HG03139 (cell line): ENCODE measurements around the gene C19orf47.

Experiments used
- ATAC-seq: cut with Tn5 transposase; IDR thresholded peaks from one replicate; pipeline ENCODE4 v1.9.1; 2021; ENCODE audit not compliant: unreplicated experiment

C19orf47 gene

GRCh38 chr19:40283414-40284250 is 64.6 kb downstream of the C19orf47 start:
- no peak for ATAC-seq

DNA sequence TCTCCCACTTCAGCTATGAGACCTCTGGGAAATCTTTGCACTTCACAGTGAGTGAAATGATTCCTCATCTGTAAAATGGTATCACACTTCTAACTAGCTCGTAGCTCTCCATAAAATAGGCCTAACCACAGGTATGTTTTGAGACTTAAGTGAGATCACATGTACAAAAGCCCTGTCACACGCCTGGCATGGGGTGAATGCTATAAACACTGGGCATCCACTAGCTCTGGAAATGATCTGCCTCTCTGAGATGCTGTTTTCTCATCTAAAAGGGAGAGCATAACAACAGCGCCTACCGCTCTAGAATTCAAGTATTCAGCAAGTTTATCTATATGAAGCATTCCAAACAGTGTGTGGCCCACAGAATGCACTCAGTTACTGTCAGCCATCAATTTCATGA is 65.3 kb downstream of the C19orf47 start:
- ATAC-seq, result no peak

DNA sequence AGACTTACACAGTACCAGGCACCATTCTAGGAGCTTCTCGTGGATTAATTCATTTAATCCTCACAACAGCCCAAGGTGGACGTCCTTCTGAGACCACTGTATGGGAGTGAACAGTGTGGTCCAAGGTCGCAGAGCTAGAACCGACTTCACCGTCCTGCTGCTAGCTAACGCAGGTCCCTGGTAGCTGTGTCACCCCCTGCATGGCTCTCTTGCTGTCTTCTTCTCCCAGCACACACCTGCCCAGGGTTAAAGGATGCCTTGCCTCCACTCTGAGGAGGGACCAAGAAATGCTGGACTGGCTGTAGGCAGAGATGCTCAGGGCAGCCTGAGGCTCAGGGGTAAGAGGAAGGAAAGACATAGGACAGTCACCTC is 66.0 kb downstream of the C19orf47 start:
- no peak for ATAC-seq

- no peak for ATAC-seq
Observed at GRCh38 chr19:40281381-40282208, 66.6 kb downstream of the C19orf47 start.

- no peak for ATAC-seq
Observed at GRCh38 chr19:40280608-40281221, 67.5 kb downstream of the C19orf47 start.

DNA sequence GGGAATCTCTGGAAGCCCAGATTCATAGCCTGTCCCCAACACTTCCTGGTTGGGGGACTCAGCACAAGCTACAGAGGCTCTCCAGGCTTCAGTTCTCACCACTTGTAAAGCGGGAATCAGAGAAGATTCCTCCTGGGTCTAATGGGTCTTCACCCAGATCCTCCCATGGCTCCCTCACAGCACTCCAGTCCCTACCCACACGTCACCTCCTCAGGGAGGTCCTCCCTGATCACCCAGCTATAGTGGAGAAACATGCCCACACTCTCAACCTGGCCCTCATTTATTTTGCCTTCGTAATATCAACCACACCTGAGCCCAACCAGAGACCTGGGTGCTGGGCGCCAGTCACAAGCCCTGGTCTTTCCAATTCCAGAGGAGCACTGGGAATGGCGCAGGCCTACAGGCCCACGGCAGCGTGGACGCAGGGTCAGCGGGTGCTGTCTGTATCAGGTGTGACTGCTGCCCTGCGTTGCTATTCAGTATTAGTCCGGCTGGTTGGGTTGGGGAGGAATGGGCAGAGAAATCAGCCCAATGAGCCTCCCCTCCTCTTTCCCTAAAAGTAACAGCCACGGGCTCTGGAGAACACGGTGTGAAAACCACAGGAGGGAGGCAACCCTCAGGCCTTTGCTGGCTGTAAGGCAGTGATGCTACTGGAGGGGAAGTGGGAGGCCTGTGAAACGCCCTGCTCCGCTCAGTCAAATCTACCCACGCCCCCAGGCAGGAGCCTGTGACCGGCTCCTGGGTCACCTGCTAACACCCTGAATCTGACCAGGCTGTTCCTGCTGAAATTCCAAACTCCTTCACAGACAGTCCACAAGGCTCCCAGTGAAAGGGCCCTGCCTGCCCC is 68.2 kb downstream of the C19orf47 start:
- no peak for ATAC-seq

DNA sequence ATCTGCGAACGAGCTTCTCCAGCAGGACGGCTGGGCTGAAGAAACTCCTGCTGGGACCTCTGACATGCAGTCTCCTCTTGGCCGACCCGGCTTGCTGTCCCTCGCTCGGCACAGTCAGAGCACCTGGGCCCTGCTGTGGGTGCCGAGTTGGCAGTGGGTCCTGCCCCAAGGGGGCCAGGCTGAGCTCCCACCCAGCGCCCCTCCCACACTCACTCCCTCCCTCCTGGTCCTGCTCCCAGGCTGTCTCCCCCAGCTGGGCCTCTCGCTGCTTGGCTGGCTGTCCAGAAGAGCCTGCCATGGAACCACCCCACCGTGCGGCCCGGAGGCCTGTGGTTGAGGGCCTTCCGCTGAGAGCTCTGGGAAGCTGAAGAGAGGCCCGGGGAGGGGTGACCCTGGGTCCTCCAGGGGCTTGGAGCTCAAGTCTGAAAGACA is 69.1 kb downstream of the C19orf47 start:
- ATAC-seq, result no peak

DNA sequence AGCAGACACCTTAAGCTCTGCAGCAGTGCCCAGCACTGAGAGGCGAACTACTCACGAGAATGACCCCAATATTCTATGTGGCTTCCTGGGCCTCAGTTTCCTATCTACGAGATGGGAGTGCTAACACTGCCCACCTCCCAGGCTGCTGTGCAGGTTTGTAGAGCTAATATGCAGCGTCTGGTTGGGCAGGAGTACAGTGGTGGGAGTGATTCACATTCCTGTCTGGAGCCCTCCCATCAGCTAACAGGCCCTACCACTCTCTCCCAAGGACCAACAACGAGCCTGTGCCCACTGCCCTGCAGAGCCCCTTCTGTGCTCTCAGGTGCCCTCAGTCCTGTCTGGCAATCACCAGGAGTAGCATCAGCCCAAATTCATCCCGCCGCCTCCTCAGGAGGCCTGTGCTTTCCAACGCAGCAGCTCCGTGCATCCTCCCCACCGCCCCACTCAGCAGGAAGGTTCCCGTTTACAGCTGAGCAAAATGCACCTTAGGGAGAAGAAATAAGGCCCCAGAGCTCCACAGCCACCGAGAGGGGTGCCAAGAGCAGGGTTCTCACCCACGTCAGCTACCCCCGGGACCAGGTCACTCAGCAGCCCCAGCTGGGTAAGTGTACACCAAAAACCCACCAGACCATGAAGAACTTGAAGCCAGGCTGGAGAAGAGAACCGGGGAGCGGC is 69.7 kb downstream of the C19orf47 start:
- no peak for ATAC-seq

DNA sequence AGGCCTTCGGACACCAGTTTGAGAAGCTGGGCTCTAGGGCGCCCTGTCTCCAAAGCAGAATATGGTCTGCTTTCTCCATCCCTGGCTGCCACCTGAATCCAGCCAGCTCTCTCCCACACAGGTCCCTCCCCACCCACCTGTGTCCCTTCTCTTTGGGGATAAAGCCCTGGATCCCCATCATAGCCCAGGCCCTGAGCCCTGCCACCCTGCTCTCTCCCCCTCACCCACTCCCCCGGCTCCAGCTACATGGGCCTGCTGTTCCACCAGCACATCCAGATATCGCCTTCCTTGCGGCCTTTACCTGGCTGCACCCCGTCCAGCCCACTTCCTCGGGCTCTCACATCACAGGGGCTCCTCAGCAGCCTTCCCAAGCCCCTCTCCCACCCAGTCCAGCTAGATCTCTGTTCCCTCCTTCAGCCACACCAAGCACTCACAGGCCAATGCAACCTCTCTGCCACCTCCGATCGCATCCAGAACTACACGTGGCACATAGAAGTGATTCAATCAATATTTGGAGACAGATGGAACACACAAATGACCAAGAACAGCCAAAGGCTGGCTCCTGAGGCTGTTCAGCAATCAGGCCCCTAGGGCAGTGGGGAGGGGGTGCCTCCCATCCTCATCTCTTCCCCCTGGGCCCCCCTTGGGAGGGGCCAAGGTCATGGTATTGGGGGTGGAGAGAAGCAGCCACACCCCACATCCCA is 70.7 kb downstream of the C19orf47 start:
- no peak for ATAC-seq

GRCh38 chr19:40274585-40275544 is 73.3 kb downstream of the C19orf47 start:
- ATAC-seq, result no peak

DNA sequence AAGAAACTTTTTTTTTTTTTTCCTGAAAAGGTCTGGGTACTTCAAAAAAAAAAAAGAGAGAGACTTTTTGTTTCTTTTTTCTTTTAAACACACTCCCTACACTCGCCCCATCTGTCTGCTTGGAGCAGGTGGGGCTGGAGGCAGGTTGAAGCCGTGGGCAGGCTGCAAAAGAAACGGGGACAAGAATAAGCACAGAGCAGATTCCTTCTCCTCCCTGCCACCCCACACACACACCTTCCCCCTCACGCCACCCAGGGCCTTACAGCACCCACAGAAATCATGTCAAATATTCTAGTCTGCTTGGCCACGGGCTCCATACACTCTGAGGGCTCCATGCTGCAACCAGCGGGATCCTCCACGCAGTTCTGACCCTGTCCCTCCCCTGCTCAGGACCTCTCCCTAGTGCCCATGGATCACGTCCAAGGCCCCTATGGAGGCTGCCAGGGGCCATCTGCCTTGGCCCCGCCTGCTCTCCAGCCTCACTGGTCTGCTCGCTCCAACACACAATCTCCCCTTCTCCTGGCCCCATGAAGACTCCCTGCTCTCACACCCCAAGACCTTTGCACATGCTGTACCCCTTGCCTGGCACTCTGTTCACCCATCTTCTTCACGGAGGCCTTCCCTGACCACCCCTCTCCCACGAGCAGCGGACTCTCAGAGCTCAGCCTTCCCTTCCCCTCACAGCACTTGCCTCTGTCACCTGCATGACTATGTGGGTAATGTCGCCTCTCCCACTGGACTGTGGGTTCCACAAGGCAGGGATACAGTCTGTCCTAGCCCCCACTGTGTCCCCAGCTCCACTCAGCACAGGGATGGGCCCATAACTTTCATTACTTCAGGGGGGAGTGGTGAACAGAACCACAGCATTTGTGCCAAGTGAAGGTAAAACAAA is 74.5 kb downstream of the C19orf47 start:
- ATAC-seq, result no peak

DNA sequence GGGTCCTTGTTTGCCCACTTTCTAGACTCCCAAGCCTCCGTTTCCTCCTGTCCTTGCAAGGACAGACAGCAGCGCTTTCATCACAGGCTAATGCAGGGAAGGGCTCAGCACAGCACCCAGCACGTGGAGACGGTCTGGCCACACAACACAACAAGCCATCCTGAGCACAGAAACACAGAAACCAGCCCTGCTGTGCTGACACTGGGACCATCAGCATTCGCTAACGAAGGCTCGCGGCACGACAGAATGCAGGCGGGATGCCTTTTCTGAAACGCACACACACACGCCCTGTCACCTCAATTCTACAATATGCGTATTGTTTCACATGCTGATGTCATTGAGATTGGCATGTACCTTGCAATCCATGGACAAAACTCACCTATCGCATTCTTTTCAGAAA is 75.9 kb downstream of the C19orf47 start:
- ATAC-seq, result no peak

DNA sequence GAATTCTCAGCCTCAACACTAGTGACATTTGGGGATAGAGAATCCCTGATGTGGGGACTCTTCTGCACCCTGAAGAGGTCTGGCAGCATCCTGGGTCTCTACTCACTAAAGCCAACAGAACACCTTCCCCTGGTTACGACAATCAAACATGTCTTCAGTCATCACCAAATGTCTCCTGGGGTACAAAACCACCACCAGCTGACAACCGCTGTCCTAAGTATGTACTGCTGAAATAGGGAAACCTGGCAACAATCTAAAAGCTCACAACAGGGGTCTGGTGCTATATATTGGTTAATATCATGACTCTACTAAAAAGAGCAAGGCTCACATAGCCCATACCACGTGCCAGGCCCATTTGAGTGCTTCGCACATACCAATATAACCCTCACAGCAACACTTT is 76.5 kb downstream of the C19orf47 start:
- ATAC-seq, result no peak

DNA sequence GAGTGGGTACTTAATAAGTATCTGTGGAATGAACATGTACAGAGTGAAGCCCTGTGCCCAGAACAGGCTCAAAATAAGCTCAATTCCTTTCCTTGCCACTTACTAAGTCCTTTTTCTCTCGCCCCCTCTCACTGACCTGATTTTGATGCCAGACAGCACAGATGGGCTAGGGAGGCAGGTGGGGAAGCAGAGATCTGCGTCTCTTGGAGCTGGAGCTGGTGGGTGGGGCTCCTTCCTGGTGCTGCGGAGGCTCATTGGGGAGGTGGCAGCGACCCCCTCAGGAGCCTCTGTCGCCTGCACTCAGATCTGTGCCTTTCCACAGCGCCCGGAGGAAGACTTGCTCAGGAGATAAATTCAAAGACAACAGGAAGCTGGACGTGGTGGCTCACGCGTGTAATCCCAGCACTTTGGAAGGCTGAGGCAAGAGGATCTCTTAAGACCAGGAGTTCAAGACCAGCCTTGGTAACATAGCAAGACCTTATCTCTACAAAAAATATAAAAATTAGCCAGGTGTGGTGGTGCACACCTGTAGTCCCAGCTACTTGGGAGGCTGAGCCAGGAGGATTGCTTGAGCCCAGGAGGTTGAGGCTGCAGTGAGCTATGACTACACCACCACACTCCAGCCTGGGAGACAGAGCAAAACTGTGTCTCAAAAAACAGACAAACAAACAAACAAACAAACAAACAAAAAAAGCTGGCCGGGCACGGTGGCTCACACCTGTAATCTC is 77.7 kb downstream of the C19orf47 start:
- ATAC-seq, result no peak
